K562 (cell line): Measurements from ENCODE around the gene ASS1. TPM values are rescaled to one million over a fixed set of nuclear protein-coding genes. Genes with fewer than 3 reads are reported as not detected.

ENCODE experiments used
- CUX1 ChIP-seq: fragments of 200-800 bp; sonication (Bioruptor generic); IDR thresholded peaks from 2 replicates; pipeline ENCODE4 v1.6.1; 2016; ENCODE audit warnings: missing genetic modification characterization, missing compliant biosample characterization
- NR4A1 ChIP-seq, 2 experiments: fragments of 250-450 bp in 1 of 2; fragments of 450-650 bp in 1 of 2; sonication (Bioruptor Pico) in 1 of 2; IDR thresholded peaks; 2 replicates each; pipeline versions ENCODE4 v1.4.0 to v1.6.1; 2016 to 2020; ENCODE audit warnings: mild to moderate bottlenecking in 2 of 2, missing compliant biosample characterization in 1 of 2, missing genetic modification characterization in 1 of 2, moderate library complexity in 1 of 2
- ZNF668 ChIP-seq: fragments of 250-450 bp; sonication (Bioruptor Pico); IDR thresholded peaks from 2 replicates; pipeline ENCODE4 v1.8.0; 2022; ENCODE audit warnings: mild to moderate bottlenecking, inconsistent platforms
- ZNF785 ChIP-seq: fragments of 250-450 bp; sonication (Bioruptor Pico); IDR thresholded peaks from 2 replicates; pipeline ENCODE4 v1.4.0; 2020; ENCODE audit warnings: mild to moderate bottlenecking
- polyA plus RNA-seq, 8 experiments: library from polyadenylated mRNA; depleted of rRNA in 4 of 8; stranded (reverse) in 5 of 8; unstranded in 3 of 8; fragments of >200 nt; fragmentation: Nextera tagmentation in 2 of 8; fragmentation: Illumina TruSeq in 1 of 8; extraction: Ambion mirVana in 2 of 8; extraction: Trizol in 1 of 8; gene quantifications; 2 replicates each; pipeline versions ENCODE4 v1.2.1 to v1.2.3, GENCODE V29; 2011 to 2014; ENCODE audit warnings: inconsistent platforms in 1 of 8, missing spikeins in 1 of 8
- total RNA-seq, 7 experiments: library from RNA; depleted of rRNA in 6 of 7; stranded (reverse); fragments of >200 nt in 6 of 7; fragmentation: Illumina TruSeq in 2 of 7; extraction: Trizol in 2 of 7; gene quantifications; 2 replicates each; pipeline versions ENCODE4 v1.2.1 to v1.2.3, GENCODE V29; 2011 to 2021; ENCODE audit warnings: low replicate concordance in 1 of 7

ASS1 gene
- total and polyA plus RNA-seq, 9 of the 15 experiments (the other 6 are each of a cell fraction or from before 2014, with no cell fraction given): 1.5 to 5.7 (median 3.7) TPM

DNA sequence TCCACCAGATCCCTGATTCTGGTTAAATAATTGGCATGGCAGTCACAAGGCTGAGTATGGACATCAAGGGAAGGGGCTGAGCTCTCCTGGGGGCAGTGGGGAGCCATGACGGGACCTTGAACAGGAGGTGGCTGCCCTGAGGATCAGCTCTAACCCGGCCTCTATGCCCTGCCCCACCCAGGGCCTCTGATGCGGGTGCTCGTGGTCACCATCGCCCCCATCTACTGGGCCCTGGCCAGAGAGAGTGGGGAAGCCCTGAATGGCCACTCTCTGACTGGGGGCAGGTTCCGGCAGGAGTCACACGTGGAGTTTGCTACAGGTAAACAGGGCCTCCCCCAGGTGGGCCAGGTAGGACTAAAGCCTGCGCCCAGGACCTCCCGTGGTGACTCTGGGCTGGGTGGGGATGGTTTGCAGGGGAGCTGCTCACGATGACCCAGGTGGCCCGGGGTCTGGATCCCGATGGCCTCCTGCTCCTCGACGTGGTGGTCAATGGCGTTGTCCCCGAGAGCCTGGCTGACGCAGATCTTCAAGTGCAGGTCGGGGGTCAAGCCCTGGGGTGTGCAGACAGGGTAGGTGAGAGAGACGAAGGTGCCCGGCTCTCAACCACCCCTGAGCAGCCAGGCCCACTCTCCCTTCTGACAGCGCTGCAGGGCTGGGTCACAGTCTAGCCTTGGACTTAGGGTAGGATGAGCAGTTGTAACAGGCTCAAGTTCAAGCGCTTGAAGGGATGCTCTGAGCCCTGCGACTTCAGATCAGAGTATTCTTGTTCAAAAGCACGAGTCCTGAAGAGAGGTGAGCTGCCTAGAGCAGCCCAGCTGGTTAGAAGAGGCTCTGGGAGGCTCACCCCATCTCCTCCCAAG is 19.9 kb upstream of the ASS1 start (continued):
- TF ChIP-seq CUX1 (CRISPR knock-in tag) (no peak), ZNF785 (no peak), NR4A1 (CRISPR knock-in tag; IDR thresholded peaks at IDR 0.05) (no peak), NR4A1 (tag; IDR thresholded peaks at IDR 0.05) (no peak), ZNF668 (CRISPR knock-in tag) (no peak)
